SIG-M5 treated with dmso at 0.1 percent for 504 hours (cell line): ENCODE data around the gene TLX3.
"Not testable (repeated sequence)": the region's sequence is repeated elsewhere in the genome, so short reads cannot be mapped to it uniquely, and the experiment has no call there.

Experiments used
- DNase-seq: peaks from one replicate; lab custom pipeline; 2025; ENCODE audit not compliant: unreplicated experiment; lab: John Stamatoyannopoulos, UW

TLX3 gene

DNA sequence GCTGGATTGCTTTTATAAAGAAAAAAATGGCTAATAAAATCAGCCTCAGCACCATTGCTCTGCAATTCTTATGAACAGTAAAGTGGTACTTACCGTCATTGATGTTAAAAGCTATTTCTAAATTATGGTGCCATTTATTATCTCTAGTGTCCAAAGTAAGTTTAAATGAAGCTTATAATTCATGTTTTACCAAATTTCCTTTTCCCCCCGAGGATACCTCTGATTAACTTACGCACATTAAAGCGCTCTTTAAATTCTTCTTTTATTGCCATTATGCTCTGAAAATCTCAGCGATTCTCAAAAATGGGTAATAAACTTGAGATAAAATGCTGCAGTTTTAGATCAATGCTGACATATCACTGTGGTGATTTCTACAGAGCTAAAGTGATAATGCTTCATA is 13.5 kb downstream of the TLX3 start:
- DNase-seq: no peak

DNA sequence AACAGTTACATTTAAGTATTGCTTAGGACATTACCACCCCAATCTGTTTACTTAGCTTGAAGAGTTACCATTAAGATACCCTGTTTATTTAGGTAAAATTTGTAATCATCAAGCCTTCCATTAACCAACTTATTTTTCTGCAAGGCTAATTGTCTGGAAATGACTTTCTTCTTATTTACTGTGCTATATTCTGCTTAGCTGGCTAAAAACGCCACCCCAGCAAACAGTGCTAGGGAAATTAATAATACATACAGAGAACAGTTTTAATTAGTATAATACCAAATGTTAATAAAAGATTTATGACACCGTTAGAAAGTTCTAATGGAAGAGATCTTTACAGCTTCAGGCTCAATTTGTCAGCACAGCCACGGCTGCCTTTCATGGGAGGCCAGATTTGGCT is 14.0 kb downstream of the TLX3 start:
- no peak for DNase-seq

DNA sequence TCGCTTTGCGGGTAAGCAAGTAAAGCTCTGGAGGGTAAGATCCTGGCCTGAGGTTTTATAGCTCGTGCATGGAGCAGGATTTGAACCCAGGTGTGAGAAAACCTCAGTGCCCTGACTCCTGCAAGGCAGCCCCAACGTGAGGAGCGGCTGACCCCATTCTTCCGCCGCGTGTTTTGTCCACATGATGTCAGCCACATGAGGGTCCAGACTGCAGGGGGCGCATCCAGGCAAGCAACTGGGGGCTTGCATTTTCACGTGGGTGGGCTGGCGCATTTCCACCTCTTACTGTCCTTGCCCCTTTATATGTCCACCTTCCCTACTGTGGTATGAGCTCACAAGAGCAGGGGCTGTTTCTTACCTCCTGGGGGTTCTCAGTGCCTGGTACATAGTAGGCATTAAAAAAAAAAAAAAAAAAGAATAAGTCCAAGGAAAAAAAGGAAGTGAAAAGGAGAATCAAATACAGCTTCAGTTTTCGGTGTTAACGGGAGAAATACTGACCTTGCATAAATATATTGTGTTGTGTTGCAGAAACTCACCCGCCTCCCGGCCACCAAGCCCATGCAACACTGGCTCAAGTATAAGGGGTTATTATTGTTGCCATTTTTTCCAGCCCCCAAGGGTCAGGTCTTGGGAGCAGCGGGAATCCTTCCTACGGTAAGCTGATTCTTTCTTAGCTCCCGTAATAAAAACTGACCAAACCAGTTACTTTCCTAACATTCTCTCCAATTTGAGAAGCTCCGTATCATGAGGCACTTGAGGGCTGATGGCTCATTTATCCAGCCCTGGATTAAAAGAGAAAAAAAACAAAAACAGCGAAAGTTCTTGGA is 15.0 kb downstream of the TLX3 start:
- DNase-seq: peak; percentile 45

- no peak for DNase-seq
Measured at GRCh38 chr5:171330021-171330420, 21.0 kb downstream of the TLX3 start.

GRCh38 chr5:171335616-171336015 is 26.6 kb downstream of the TLX3 start:
- no peak for DNase-seq

- peak; percentile 4 for DNase-seq
Measured at GRCh38 chr5:171336521-171337209, 27.6 kb downstream of the TLX3 start.

DNA sequence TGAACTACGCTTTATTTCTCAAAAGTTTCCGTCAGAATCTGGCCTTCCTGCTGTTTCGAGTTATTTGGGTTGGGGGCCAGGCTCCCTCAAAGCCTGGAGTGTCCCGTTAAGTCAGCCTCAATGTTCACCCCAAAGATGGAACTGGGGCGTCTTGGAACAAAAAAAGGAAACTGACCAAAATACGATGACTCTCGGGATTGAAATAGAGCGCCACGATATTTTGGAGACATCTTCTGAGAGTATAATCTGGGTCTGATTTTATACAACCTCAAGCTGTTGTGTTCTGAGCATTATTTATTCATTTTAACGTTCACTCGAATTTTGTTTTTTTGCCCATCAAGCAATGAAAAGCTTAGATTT is 28.1 kb downstream of the TLX3 start:
- DNase-seq: no peak

- DNase-seq: no peak
Measured at GRCh38 chr5:171340042-171340441, 31.0 kb downstream of the TLX3 start.

GRCh38 chr5:171340491-171340890 is 31.4 kb downstream of the TLX3 start:
- DNase-seq: no peak

DNA sequence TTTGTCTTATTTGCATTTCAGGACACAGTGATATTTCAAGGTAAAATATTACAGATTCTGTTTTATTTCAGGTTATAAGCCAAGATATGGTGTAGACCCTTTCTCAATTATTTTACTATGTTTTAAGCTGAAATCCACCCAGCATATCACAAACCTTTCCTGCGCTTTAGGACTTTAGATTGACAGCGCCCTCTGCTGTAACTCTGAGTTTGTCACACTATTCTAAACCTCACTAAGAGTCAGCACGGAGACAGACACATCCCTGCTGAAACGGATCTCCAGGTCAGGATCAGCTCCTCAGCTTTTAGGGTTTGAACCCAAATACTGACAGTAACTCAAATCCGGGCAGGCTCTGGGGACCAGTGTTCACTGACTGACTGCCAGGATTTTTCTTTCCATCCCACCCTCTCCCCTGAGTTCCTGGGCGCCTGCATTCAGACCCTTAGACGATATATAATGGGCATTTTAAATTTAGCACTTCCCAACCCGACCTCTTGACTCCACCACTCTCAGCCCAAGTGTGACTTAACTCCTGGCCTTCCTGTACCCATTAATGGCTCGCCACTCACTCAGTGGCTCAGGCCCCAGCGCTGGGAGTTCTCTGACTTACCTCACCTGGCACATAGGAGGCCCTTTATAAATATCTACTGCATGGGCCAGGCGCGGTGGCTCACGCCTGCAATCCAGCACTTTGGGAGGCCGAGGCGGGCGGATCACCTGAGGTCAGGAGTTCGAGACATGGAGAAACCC is 33.5 kb downstream of the TLX3 start:
- peak; percentile 66 for DNase-seq

GRCh38 chr5:171344936-171345608 is 36.0 kb downstream of the TLX3 start:
- DNase-seq: no peak

GRCh38 chr5:171351536-171352073 is 42.6 kb downstream of the TLX3 start:
- no peak for DNase-seq

DNA sequence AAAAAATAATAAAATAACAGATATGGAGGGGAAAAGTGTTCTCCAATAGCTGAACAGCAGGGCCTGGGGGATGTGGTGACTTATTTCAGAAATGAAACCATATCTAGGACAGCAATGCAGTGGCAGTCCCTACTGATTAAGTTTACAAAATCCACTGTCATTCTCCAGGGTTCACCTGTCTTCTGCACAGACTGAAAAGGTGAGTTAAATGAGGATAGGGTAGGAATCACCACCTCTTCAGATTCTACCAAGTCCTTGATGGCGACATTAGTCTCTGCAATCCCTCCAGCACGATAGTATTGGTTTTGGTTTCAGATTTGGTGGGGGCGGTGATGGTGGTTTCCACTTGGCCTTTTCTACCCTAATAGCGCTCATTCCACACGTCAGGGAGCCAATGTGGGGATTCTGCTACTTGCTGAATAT is 46.3 kb downstream of the TLX3 start:
- DNase-seq: no peak

GRCh38 chr5:171357843-171358242 is 48.8 kb downstream of the TLX3 start:
- no peak for DNase-seq

- not testable (repeated sequence) for DNase-seq
Measured at GRCh38 chr5:171361151-171361550, 52.1 kb downstream of the TLX3 start.
